ENCODE results near the gene MT1M. TPM values are rescaled to one million over a fixed set of nuclear protein-coding genes. Genes with fewer than 3 reads are reported as not detected.
A peak's percentile ranks its signal among the peaks of the same experiment; 100 is the strongest.
"Not testable (repeated sequence)": the region's sequence is repeated elsewhere in the genome, so short reads cannot be mapped to it uniquely, and the experiment has no call there.

MT1M gene
- total RNA-seq, 2 donors from 2014 or later = 5.2 to 9.9 TPM

DNA sequence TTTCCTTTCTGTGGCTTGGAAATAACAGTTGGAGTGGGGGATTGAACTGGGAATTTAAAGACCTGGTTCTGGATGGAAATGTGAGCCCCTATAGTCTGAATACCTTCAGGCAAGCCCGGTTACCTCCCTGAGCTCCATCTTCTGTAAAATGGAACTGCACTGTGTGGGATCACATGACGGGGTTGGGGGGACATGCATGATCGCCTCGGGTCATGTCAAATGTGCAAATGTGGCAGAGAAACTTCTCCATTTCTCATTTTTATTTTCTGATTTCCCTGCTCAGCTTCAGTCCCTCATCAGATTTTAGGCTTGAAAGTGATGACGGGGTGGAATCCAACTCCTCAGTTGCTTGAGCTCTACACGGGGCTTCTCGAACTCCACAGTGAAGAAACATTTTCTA lies 20.8 kb downstream of the MT1M start:
- H3K36me3 ChIP-seq = no peaks in the 10 kb centered on the region
- no peak overlapping the region for H3K4me3 ChIP-seq
- no peaks in the 10 kb centered on the region for H3K9me3 ChIP-seq
- no peaks in the 10 kb centered on the region for H3K27me3 ChIP-seq
- H3K27ac ChIP-seq = no peak overlapping the region
- no peak for TF ChIP-seq CTCF (IDR thresholded peaks at IDR 0.05)
- no peak for DNase-seq (ENCODE audit: low spot score)
- H3K4me1 ChIP-seq = peaks cover 0 to 11% of the 10 kb centered on the region in 2 donors

DNA sequence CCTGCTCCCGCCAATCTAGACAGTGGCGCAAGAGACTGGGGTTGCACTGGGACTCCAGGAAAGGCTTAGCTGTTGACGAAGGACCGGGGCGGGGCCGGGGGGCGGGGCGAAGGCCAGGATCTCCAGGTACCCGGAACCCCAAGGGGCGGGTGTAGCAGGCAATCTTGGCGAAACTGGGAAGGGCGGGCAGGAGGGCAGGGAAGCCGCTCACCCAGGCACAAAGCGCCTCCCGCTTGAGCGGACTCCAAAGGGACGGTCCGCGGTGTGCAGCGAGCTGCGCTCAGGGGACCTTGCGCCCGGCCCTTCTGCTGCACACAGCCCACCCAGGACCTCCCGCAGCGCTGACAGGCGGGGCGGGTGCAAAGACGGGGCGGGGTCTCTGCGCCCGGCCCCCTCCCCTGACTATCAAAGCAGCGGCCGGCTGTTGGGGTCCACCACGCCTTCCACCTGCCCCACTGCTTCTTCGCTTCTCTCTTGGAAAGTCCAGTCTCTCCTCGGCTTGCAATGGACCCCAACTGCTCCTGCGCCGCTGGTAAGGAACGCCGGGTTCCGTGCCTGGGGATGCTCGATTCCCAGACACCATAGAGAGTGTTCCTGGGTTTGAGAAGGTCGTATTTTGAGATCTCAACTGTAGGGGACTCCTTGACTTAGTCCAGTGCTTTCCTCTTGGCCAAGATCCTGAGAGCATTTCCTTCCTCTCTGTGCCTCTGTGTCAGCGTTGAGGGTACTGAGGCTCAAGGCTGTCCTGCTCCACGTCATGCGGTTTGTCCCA lies 25.3 kb downstream of the MT1M start, which contains the start of gene MT1F:
Gene MT1F (plus strand): TSS at position 405 of the 772 bp plus-strand sequence. CDS start 100 bp downstream, at position 505.
- H3K4me1 ChIP-seq = peaks cover 0 to 15% of the 10 kb centered on the region in 2 donors
- peak within 1 kb of the TSS; percentile 46 to 64 for H3K4me3 ChIP-seq
- H3K36me3 ChIP-seq = no peaks in the 10 kb centered on the region
- no peak for TF ChIP-seq CTCF (IDR thresholded peaks at IDR 0.05)
- peak; percentile 84 for DNase-seq (ENCODE audit: low spot score)
- peaks cover 0 to 2% of the 10 kb centered on the region in 2 donors for H3K27me3 ChIP-seq
- H3K9me3 ChIP-seq = no peaks in the 10 kb centered on the region
- peak within 1 kb of the TSS; percentile 43 to 63 for H3K27ac ChIP-seq

DNA sequence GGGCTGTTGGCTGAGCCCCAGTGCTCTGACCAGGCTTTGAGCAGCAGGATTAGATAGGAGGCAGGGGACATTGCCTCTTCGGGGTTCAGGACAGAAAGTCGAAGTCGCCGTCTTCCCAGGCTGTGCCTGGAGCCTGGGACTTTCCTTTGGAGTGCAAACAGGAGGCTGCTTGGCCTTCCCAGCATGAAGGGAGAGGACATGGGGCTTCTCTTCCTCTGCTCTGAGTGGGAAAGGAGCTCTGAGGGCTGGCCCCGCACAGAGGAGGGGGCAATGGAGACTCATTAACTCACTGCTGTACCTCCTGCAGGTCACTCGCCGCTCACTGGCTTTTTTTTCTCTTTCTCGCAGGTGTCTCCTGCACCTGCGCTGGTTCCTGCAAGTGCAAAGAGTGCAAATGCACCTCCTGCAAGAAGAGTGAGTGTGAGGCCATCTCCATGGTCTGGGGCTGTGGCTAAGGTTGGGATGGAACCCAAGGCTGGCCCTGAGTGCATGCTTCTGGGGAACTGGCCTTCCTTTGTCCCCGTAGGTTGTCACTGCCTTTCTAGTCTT lies 25.9 kb downstream of the MT1M start:
- Histone ChIP-seq H3K4me1 (peaks cover 0 to 20% of the 10 kb centered on the region in 2 donors), H3K4me3 (peak overlapping the region; percentile 46 to 64), H3K27ac (peak overlapping the region in 1 of 2 donors; percentile 63), H3K27me3 (peaks cover 5 to 7% of the 10 kb centered on the region in 2 donors), H3K36me3 (no peaks in the 10 kb centered on the region), H3K9me3 (no peaks in the 10 kb centered on the region)
- DNase-seq (ENCODE audit: low spot score) = no peak
- no peak for TF ChIP-seq CTCF (IDR thresholded peaks at IDR 0.05)

- no peak for TF ChIP-seq CTCF (IDR thresholded peaks at IDR 0.05)
- Histone ChIP-seq H3K4me1 (peaks cover 0 to 17% of the 10 kb centered on the region in 2 donors), H3K27ac (no peak overlapping the region), H3K36me3 (no peaks in the 10 kb centered on the region), H3K4me3 (peak overlapping the region in 1 of 2 donors; percentile 33), H3K9me3 (no peaks in the 10 kb centered on the region), H3K27me3 (peaks cover 5 to 10% of the 10 kb centered on the region in 2 donors)
- no peak for DNase-seq (ENCODE audit: low spot score)
Measured at GRCh38 chr16:56662357-56663354, 30.2 kb downstream of the MT1M start.

- Histone ChIP-seq H3K4me1 (peaks cover 0 to 20% of the 10 kb centered on the region in 2 donors), H3K27ac (no peak overlapping the region), H3K36me3 (no peaks in the 10 kb centered on the region), H3K27me3 (peaks cover 10% of the 10 kb centered on the region in 2 donors), H3K9me3 (no peaks in the 10 kb centered on the region), H3K4me3 (no peak overlapping the region)
- no peak for DNase-seq (ENCODE audit: low spot score)
- no peak for TF ChIP-seq CTCF (IDR thresholded peaks at IDR 0.05)
Measured at GRCh38 chr16:56664506-56664905, 32.0 kb downstream of the MT1M start.

- H3K27me3 ChIP-seq = peaks cover 15 to 18% of the 10 kb centered on the region in 2 donors
- H3K4me1 ChIP-seq = peaks cover 0 to 24% of the 10 kb centered on the region in 2 donors
- H3K4me3 ChIP-seq; DNase-seq (ENCODE audit: low spot score); H3K27ac ChIP-seq; H3K9me3 ChIP-seq; H3K36me3 ChIP-seq: not testable (repeated sequence)
Measured at GRCh38 chr16:56665286-56666261, 33.1 kb downstream of the MT1M start.
